Smooth muscle cell (in vitro differentiated cells): ENCODE data around the gene LDLR. TPM values are rescaled to one million over a fixed set of nuclear protein-coding genes. Genes with fewer than 3 reads are reported as not detected.
"Not testable (repeated sequence)": the region's sequence is repeated elsewhere in the genome, so short reads cannot be mapped to it uniquely, and the experiment has no call there.

Source experiments
- DNase-seq: peaks from one replicate; lab custom pipeline; 2025; ENCODE audit not compliant: unreplicated experiment; lab: John Stamatoyannopoulos, UW
- H2AFZ ChIP-seq: fragments of 200-600 bp; sonication (generic); 2 replicates; pipeline ENCODE4 v1.6.0; 2016; ENCODE audit warnings: antibody characterized with exemption, low read depth, mild to moderate bottlenecking
- H3F3A ChIP-seq: fragments of 200-600 bp; sonication (generic); 2 replicates; pipeline ENCODE4 v1.6.0; 2017; ENCODE audit warnings: antibody characterized with exemption, low read depth
- H3K27ac ChIP-seq: fragments of 200-600 bp; sonication (generic); 2 replicates; pipeline ENCODE4 v1.5.1; 2016; ENCODE audit warnings: low read depth, mild to moderate bottlenecking
- H3K27me3 ChIP-seq: fragments of 200-600 bp; sonication (generic); 2 replicates; pipeline ENCODE4 v1.6.1; 2016; ENCODE audit warnings: low read depth, mild to moderate bottlenecking
- H3K36me3 ChIP-seq: fragments of 200-600 bp; sonication (generic); 2 replicates; pipeline ENCODE4 v1.5.1; 2016; ENCODE audit warnings: low read depth
- H3K4me1 ChIP-seq: fragments of 200-600 bp; sonication (generic); 2 replicates; pipeline ENCODE4 v1.5.1; 2016; ENCODE audit warnings: low read depth
- H3K4me2 ChIP-seq: fragments of 200-600 bp; sonication (generic); 2 replicates; pipeline ENCODE4 v1.6.0; 2016; ENCODE audit warnings: mild to moderate bottlenecking
- H3K4me3 ChIP-seq: fragments of 200-600 bp; sonication (generic); 2 replicates; pipeline ENCODE4 v1.5.1; 2016; ENCODE audit warnings: mild to moderate bottlenecking
- H3K79me2 ChIP-seq: fragments of 200-600 bp; sonication (generic); 2 replicates; pipeline ENCODE4 v1.6.0; 2016; ENCODE audit warnings: low read depth, mild to moderate bottlenecking
- H3K9ac ChIP-seq: fragments of 200-600 bp; sonication (generic); 2 replicates; pipeline ENCODE4 v1.6.0; 2016; ENCODE audit warnings: low read depth
- H3K9me3 ChIP-seq: fragments of 200-600 bp; sonication (generic); replicated peaks from 2 replicates; pipeline ENCODE4 v1.5.1; 2016; ENCODE audit warnings: low read depth
- H4K20me1 ChIP-seq: fragments of 200-600 bp; sonication (generic); 2 replicates; pipeline ENCODE4 v1.6.0; 2016; ENCODE audit warnings: low read depth
- WGBS: methylation state at CpG from one replicate; pipeline ENCODE4 v1.1.7; 2016; ENCODE audit warnings: low lambda C conversion rate; 5-methylcytosine and 5-hydroxymethylcytosine counted together
- polyA plus RNA-seq: library from polyadenylated mRNA; unstranded; fragments of >200 nt; fragmentation: Nextera tagmentation; extraction: Ambion mirVana; gene quantifications from 2 replicates; pipeline ENCODE4 v1.2.1, GENCODE V29; 2016
- total RNA-seq: library from RNA; depleted of rRNA; stranded (reverse); fragments of >200 nt; gene quantifications from 2 replicates; pipeline ENCODE4 v1.2.3, GENCODE V29; 2014
- TF ChIP-seq, protein P1 (sequence below): fragments of 200-600 bp; sonication (generic); IDR thresholded peaks from 2 replicates; pipeline ENCODE4 v1.5.1; 2017; ENCODE audit warnings: borderline replicate concordance, mild to moderate bottlenecking, antibody characterized with exemption; ENCODE audit not compliant: insufficient read depth, poor library complexity, severe bottlenecking

The LDLR gene
- total and polyA plus RNA-seq, 2 experiments from 2014 or later: 115 to 164 TPM

DNA sequence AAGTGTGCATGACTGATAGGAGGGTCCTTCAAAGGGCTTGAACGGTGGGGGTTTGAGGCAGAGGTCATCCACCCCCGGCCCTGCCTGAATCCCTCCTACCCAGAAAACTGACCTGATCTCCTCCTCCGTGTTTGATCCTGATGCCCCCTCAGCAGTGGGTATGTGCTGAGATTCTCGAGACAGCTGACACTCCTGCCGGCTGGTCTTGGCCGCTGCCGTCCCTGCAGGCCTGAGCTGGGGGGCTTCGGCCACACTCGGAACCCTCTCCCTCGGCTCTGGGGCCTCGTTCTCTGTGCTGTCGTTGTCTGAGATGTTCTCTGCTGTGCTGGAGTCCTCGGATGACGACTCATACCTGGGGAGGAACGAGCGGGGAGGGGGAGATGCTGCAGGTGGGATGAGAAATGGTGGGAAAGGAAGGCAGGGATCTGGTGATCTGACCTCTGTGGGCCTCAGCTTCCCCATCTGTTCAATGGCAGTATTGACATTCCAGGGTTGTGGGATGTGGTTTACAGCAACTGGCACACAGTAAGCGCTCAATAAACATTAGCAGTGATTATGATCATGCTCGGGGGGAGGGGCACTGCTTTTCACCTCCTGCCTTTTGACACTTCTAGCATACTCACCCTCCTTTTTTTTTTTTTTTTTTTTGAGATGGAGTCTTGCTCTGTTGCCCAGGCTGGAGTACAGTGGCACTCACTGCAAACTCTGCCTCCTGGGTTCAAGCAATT lies 87.4 kb downstream of the LDLR start:
- DNase-seq: no peak
- Histone ChIP-seq H3K27me3 (no peaks in the 10 kb centered on the region), H3K4me3 (no peak overlapping the region), H3K4me2 (no peak overlapping the region), H3K9ac (no peak overlapping the region), H4K20me1 (no peaks in the 10 kb centered on the region), H3K9me3 (no peaks in the 10 kb centered on the region), H3K79me2 (peaks cover 5% of the 10 kb centered on the region), H3K27ac (no peak overlapping the region), H3K4me1 (no peaks in the 10 kb centered on the region), H3F3A (peaks cover 5% of the 10 kb centered on the region), H2AFZ (no peak overlapping the region), H3K36me3 (no peaks in the 10 kb centered on the region)
- WGBS: 96% methylated on average over 18 of the region's 18 CpGs
- TF ChIP-seq, protein P1, sequence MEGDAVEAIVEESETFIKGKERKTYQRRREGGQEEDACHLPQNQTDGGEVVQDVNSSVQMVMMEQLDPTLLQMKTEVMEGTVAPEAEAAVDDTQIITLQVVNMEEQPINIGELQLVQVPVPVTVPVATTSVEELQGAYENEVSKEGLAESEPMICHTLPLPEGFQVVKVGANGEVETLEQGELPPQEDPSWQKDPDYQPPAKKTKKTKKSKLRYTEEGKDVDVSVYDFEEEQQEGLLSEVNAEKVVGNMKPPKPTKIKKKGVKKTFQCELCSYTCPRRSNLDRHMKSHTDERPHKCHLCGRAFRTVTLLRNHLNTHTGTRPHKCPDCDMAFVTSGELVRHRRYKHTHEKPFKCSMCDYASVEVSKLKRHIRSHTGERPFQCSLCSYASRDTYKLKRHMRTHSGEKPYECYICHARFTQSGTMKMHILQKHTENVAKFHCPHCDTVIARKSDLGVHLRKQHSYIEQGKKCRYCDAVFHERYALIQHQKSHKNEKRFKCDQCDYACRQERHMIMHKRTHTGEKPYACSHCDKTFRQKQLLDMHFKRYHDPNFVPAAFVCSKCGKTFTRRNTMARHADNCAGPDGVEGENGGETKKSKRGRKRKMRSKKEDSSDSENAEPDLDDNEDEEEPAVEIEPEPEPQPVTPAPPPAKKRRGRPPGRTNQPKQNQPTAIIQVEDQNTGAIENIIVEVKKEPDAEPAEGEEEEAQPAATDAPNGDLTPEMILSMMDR: no peak

DNA sequence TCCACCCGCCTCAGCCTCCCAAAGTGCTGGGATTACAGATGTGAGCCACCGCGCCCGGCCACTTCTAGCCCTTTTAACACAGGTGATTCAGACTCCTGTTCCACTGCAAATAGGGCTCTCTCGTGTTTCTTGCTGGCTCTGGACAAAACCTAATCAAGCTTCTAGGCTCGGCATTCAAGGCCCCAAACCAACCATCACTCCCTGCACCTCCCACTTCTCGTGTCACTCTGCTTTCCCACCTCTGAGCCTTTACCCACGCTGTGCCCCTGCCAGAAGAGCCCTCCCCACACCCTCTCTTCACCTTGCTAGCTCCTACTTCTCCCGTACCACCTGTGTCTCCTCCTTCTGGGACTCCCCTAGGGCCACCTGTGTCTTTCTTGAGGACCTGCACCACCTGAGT lies 88.3 kb downstream of the LDLR start:
- Histone ChIP-seq H3K27ac (no peak overlapping the region), H3K4me2 (no peak overlapping the region), H3K27me3 (no peaks in the 10 kb centered on the region), H3K79me2 (peaks cover 5% of the 10 kb centered on the region), H3K9me3 (no peaks in the 10 kb centered on the region), H4K20me1 (no peaks in the 10 kb centered on the region), H3K9ac (no peak overlapping the region), H2AFZ (no peak overlapping the region), H3K4me3 (no peak overlapping the region), H3K4me1 (no peaks in the 10 kb centered on the region), H3K36me3 (no peaks in the 10 kb centered on the region), H3F3A (peaks cover 5% of the 10 kb centered on the region)
- WGBS: 95% methylated on average over 9 of the region's 9 CpGs
- TF ChIP-seq, protein P1: no peak
- no peak for DNase-seq

DNA sequence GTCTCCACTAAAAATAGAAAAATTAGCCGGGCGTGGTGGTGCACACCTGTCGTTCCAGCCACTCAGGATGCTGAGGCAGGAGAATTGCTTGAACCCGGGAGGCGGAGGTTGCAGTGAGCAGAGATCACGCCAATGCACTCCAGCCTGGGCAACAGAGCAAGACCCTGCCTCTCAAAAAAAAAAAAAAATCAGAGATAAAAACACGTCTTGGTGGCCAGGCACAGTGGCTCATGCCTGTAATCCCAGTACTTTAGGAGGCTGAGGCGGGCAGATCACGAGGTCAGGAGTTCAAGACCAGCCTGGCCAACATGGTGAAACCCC lies 89.8 kb downstream of the LDLR start:
- DNase-seq, H3K4me2 ChIP-seq, H3K9ac ChIP-seq, H3K27me3 ChIP-seq, H3K4me3 ChIP-seq, H4K20me1 ChIP-seq, H3K27ac ChIP-seq, H3F3A ChIP-seq, H3K9me3 ChIP-seq, H3K36me3 ChIP-seq, H2AFZ ChIP-seq, H3K4me1 ChIP-seq: not testable (repeated sequence)
- peaks cover 14% of the 10 kb centered on the region for H3K79me2 ChIP-seq
- WGBS: 94% methylated on average over 9 of the region's 9 CpGs

DNA sequence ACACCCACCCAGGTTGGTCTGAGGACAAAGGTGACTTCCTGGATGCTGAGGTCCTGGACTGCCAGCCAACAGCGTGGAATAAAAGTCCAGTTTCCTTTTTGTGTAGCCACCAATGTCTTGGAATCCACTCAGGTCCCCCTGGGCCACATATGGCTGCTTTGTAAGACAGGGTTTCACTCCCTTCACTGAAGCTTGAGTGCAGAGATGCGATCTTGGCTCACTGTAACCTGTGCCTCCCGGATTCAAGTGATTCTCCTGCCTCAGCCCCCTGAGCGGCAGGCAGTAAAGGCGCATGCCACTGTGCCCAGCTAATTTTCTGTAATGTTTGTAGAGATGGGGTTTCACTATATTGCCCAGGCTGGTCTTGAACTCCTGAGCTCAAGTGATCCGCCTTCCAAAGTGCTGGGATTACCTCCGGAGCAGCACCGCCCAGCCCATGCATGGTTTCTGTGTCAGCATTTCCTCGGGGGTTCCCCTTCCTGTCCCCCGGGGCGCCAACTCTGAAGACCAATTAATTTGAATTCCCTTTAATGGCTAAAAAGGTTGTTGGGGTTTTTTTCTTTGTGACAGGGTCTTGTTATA lies 90.5 kb downstream of the LDLR start:
- peaks cover 4% of the 10 kb centered on the region for H3K36me3 ChIP-seq
- H3K27ac ChIP-seq: no peak overlapping the region
- H3K79me2 ChIP-seq: peaks cover 19% of the 10 kb centered on the region

More for the DNA sequence above, 90.5 kb downstream of the LDLR start:
- H3F3A ChIP-seq: peaks cover 5% of the 10 kb centered on the region
- WGBS: 84% methylated on average over 11 of the region's 11 CpGs
- no peak overlapping the region for H3K9ac ChIP-seq
- H3K9me3 ChIP-seq: no peaks in the 10 kb centered on the region
- H3K4me3 ChIP-seq: no peak overlapping the region
- no peak overlapping the region for H2AFZ ChIP-seq
- no peaks in the 10 kb centered on the region for H4K20me1 ChIP-seq
- H3K4me1 ChIP-seq: no peaks in the 10 kb centered on the region
- no peak overlapping the region for H3K4me2 ChIP-seq
- no peaks in the 10 kb centered on the region for H3K27me3 ChIP-seq
- TF ChIP-seq, protein P1: no peak
- no peak for DNase-seq
